HG03442 (cell line): ENCODE data around the gene NAA80.

Experiments used
- ATAC-seq: cut with Tn5 transposase; IDR thresholded peaks from one replicate; pipeline ENCODE4 v1.9.1; 2021; ENCODE audit warnings: mild to moderate bottlenecking, moderate library complexity; ENCODE audit not compliant: unreplicated experiment

The NAA80 gene

DNA sequence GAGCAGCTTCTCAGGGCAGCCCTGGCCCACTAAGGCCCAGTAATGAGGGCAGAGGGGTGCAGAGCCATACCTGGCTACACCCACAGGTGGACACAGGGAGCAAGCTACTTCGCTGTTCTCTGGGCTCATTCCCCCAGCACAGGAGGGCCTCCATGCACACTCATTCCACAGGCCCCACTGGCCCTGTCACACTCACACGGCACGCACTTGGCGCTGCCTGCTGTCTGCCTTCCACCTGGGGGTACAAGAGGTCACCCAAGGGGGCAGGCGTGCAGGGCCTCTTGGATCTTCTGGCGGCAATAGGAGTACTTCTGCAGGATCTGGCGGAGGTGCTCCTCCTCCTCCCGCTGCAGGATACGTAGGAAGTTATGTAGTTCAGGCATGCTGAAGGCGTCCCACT is 31.1 kb upstream of the NAA80 start:
- no peak for ATAC-seq

DNA sequence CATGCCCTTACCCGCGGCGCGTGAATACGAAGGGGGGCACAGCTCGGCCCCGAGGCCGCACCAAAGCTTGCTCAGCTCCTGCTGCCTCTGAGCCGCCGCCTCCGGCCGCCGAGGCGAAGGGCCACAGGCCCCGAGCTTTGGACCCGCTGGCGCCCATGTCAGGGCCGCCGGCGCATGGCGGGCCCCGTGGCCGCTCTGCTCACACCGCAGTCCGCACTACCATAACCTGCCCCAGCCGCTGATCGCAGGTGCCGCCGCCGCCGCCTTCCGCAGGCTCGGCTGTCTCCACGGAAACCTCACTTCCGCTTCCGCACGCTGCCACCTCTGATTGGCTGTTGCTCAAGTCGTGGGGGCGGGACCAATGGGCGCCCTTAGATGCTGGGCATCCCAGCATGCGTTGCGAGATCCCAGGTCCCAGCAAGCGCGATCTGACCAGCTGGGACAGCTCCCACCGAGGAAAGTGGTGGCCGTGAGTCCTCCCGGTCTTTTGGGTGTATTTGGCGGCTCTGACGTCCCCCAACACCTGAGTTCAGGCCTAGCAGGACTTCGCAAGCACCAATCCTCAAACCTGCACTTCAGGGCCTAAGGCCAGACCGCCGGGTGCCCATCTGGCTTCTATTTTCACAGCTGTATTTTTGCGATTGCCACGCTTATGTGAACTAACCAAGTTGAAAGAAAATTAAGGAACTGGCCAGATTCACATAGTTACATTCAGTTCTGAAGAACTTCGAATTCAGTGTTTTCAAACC is 28.9 kb upstream of the NAA80 start, which contains the start of gene TUSC2:
Gene TUSC2, minus strand, starts transcription at position 281 of the 749 bp plus-strand sequence. Its CDS starts 124 bp downstream, at position 157.
- ATAC-seq, result peak; percentile 87

DNA sequence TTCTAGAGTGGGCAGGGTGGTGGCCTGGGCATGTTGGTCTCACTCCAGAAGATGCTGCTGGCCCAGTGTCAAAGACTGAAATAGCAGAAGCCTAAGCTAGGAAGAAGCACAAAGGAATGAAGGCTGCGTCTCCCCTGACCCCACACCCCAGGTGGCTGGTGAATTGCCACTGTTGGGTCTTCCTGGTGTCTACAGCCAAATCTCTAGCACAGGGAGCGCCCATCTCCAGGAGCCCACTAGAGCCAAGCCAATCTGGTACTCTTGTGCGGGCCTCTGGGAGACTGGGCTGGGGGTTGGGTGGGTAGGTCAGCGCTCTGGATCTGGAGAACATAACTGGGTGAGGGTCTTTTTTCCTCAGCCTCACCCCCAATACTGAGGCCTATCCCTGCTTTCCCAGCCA is 27.9 kb upstream of the NAA80 start:
- ATAC-seq, result no peak

DNA sequence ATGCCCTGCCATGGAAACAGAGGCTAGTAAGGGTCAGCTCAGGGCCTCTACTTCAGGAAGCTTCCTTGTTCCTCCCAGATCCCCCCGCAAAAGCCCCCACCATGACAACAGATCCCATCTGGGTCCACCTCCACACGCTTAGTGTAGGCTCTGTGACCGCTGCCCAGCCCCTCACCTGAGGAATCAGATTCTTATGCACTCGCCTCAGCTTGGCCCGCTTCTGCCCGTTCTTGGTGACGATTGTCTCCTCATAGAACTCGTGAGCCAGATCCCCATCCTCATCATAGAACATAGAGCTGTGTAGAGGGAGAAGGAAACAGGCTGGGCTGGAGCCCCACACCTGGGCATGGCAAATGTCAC is 27.0 kb upstream of the NAA80 start:
- no peak for ATAC-seq

DNA sequence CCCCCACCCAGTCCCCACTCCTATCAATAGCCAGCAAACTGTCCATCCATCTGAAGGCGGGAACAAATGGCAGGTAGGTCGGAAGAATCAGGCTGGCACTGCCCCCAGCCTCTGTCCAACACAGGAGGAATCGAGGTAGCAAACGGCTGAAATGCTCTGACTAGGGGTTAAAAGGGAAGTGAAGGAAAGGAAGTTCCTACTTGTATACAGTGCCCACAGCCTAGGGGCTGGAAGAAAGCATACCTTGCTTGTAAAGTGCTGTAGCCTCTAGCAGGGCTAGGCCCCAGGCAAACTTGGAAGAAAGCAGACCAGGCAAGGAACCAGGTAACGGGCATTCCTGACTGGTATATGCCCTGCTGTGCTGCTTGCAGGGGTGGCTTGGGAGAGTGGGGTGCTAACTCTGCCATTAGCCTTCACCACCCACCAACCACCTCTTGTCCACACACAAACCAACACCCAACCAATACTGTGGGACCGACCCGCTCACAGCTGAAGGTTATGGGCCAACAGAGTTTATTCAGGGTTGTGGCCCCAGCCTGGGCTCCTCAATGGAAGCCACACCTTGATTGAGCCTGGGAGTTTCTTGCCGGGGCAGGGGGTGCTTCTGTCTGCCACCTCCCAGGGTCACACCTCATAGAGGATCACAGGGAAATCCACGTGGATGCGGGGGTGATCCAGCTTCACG is 26.4 kb upstream of the NAA80 start:
- no peak for ATAC-seq

DNA sequence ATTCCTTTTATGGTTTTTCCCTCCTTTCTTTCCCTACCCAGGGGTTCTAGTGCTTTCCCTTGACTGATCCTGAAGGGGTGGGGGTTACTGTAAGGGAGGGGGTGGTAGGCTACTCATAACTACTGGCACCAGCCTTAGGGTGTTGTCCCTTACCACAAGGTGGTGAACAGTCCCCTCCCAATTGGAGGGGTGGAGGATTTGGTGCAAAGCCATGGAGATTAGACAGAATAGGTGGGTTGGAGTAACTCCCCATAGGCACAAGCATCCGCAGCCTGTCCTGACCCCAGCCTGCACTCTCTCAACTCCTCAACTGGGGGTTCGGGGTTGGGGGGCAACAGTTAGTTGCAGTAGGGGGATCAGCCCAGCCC is 25.9 kb upstream of the NAA80 start:
- no peak for ATAC-seq

DNA sequence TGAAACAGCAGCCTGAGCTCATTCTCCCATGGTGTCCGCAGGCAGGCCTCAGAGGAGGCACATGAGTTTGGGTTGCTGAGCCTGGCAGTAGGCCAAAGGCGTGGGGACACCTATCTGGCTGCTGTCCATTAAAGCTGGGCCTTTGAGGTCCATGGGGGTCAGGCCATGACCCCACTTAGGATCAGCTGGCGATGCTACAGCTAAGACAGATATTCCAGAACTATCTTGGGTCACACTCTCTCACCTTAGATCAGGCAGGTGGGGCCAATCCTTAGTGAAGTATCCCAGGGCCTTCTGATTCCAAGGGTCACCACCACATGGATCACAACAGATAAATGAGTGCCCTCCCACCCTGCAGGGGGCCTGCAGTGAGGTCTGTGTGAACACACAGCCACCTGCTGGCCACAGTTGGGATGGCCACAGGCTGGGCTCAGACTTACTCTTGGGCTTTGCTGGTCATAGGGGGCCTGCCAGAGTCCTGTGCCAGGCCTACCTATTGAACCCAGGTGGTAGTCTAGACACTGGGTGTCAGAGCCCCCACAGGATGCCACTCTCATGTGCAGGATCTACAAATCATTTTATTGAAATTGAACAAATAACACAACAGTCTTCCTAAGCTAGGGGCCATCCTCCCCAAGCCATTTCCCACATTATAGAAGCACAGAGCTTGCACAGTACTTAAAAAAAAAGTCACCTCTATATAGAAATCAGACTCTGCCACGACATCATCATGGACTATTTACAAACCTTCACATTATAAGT is 25.3 kb upstream of the NAA80 start:
- ATAC-seq, result no peak

DNA sequence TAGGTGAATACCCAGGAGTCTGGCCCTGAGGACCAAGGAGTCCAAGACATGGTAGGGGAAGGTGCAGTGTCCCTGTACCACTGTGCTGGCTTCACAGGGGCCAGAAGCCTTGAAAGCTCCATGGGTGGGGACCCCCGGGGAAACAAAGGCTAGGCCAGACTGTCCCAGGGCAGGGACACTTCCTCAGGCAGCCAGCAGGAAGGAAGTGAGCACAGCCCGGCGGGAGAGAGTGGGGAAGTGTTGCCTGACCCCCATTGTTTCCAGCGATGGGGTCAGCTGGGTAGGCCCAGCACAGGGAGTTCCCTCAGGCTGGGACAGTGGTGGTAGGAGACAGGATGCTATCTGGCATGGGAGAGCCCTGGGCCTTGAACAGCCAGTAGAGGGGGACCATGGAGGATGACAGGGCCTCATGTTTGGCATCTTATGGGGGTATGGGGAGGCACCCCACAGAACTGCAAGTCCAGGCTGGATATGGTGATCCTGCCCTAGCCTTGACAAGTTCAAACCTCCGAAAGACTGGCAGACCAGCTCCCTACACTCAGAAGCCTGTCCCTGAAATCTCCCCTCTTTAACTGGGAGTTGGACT is 24.5 kb upstream of the NAA80 start:
- ATAC-seq, result no peak

DNA sequence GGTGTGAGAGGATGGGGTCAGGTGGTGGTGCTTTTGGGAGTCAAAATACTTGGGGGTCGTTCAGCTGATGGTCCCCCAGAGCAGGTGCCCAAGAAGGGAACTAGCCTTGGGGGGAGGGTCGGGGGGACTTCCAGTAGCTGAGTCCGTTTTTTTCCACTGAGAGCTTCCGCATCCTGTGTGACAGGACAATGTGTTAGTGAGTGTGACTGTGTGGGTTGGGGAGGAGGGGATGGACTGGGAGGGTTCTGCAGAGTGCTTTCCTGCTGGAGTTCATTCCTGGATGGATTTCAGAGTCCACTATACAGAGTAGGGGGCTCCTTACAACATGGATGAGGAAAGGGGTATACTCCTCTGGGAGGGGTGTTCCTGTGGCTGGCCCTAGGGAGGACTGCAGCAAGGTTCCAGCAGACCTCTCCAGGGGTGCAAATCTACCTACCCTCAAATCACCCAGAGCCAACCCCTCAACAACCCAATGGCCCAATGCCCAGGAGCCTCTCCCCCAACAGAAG is 23.9 kb upstream of the NAA80 start:
- no peak for ATAC-seq

DNA sequence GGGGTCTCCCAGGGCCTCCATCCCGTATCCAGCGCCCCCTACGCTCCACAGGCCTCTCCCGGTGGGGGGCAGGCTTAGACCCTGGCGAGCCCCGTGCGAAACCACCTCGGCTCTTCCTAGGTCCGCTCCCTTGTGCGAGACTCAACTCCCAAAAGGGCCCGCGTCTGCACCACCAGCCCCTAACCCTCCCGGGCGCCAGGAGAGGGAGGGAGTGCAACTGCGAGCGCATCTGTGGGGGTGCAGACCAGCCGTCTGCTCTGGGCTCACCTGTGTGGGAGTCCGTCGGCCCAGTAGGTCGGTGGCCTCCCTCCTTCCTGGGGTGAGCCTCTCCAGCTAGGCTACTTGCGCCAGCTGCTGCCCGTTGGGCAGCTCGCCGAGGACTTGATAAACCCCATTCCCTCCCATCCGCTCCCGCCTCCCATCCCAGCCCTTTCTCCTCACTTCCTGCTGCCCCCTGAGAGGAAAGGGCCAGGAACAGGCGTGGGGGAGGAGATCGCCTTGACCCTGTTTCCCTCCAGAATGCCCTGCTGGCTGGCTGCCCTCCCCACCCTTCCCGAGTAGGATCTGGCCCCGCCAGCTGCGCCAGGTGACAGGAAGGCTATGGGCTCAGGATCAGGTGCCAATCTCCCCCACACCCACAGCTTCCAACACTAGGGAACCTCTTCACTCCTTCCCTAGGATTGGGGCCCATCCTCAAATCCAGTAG is 23.3 kb upstream of the NAA80 start, which contains the start of gene HYAL2:
Gene HYAL2, minus strand, starts transcription at position 360 of the 706 bp plus-strand sequence. CDS start 2,256 bp downstream, outside the sequence.
- ATAC-seq, result no peak

DNA sequence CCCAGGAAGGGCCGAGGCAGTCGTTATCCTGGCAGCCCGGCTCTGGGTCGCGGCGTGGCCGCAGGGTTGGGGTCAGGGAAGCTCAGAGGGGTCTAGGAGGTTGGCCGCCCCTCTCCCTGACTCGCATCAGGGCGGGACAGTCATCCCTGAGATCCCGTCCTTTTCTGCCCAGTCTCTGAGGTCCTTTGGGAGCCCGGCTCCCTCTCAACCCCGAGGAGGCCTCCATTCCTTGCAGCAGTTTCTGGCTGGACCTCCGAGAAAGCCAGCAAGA is 22.8 kb upstream of the NAA80 start:
- ATAC-seq, result no peak

DNA sequence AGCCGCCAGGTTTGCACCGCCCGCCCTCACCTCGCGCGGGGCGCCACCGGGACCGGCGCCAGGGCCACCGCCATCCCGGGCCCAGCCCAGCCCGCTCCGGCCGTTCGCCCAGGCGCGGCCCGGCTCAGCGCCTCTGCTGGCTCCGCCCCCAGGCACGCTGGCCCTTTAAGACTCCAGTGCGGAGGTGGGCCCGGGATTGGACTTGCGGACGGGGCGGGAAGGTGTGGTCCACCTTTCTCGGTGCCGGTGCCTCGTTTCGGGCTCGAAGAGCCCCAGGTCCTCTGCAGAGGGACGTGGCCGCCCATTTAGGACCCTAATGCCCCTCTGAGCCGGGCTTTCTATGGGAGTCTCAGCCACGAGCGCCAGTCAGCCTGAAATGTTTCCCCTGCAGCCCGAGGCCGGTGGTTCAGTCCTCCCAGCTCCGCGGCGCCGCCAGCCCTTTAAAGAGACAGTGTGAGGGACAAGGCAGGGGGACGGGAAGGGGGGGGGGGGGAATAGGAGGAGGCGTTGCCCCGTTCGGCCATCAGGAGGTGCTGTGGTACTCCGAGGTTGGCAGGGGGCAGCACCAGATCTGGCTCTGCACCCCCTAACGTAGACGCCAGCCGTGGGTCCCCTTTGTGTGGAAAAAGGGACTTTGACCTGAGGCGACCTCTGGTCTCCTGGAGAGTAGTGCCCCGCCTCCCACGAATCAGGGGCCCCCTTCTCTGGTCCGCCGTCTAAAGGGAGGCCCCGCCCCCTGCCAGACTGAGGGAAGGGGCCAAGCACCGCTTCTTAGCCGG is 22.3 kb upstream of the NAA80 start:
- peak; percentile 75 for ATAC-seq

DNA sequence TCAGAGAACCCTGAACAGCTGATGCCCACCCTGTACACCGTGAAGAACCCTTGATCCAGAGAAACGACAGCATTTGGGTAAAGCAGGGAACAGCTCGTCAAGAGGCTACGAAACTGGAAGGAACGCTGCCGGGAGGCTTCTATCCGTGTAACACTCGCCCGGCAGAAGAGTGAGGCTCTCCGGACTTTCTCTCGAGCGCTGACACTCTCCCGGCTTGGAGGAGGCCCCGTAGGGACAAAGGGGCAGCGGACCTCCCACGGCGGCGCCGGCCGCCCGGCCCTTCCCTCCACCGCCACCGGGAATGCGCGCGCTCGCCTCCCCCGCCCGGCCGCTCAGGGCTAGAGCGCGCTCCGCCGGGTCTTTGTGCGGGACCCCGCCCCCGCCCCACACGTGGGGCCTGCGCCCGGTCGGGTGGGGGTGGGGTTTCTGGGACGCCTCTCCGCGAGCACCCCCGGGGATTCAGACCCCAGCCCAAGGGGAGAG is 21.7 kb upstream of the NAA80 start:
- peak; percentile 44 for ATAC-seq

DNA sequence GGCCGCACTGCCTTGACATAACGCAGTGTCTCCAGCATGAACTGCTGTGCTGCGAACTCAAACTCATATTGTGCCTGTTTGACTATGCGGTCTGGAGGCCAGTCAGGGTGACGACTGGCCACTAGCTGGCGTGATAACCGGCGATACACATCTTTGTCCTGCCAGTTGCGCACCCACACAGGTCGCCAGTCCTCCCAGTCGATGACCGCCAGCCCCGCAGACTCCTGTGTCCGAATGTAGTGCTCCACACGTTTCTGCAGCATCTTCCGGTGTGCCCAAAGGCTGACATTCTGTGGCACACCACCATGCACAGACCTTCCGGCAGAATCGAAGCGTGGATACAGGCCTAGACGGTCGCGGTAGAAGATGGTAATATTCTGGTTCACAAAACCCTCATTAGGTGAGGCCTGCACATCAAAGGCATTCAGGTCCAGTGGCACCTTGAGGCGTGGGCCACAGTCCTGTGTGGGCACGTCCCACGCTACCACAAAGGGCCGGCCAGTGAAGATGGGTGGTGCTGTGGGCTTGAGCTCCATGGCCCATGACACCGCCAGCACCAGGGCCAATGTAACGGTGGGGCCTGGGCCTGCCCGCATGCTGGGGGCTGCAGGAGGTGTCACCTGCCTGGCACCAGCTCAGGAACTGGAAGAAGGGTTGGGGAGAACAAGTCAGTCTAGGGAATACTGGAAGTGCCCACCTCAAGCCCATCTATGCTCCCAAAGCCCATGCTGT is 20.9 kb upstream of the NAA80 start:
- ATAC-seq, result no peak

DNA sequence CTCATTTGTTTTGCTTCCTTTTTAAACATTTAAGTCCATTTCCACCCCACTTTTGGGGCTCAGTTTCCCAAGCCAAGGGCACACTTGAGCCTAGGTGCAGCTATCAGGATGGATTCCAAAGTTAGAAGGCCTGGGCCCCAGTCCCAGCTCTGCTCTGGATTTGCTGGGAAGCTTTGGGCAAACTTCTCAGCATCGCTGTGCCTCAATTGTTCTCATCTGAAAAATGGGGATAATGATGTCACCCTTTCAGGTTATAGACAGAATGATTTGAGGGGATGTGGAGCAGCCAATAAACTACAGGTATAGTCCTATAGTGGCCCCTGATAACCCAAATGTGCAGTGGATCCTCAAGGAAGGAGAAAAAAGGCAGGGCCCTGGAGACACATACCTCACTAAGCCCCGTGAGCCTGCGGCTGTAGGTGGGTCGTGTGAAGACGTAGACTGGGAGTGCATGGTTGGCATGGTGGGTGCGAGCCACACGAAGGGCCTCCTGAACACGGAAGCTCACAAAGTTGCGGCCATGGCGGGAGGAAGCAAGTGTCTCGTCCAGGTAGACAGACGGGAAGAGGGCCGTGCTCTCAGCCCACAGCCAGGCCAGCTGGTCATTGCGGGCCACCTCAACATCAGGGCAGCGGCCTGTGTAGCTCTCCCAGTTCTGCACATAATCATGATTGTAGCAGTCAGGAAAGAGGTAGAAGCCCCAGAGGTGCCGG is 20.1 kb upstream of the NAA80 start:
- no peak for ATAC-seq

DNA sequence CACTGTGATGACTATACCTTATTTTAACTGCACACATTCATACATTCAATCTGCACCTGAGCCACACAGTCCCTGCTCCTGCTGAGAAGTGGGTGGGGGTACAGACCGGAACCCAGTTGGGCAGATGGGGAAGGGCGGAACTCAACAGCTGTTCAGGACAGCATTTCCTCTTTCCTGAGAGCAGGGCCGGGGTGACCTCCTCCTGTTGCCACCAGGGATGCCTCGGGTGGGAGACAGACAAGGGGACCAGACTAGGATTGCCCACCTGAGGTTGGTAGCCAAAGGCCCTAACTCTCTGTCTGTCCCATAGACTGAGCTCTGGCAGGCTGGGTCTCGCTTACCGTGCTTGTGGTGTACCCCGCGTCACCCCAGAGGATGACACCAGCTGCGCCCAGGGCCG is 19.4 kb upstream of the NAA80 start:
- ATAC-seq, result no peak

DNA sequence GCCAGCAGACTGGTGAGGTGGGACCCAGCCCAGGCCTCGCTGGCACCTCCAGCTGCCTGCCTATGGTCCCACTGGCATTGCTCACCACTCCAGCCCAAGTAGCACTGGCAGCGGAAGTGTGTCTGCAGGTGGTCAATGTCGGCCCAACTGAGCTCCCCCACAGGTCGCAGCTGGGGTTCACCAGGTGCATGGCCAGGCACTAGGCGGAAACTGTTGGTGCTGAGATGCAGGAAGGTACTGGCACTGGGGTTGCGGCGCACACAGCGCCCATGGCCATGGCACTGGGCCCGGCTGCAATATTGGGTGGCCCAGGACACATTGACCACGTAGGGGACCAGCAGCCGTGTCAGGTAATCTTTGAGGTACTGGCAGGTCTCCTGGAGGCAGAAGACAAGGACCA is 19.0 kb upstream of the NAA80 start:
- ATAC-seq, result no peak

DNA sequence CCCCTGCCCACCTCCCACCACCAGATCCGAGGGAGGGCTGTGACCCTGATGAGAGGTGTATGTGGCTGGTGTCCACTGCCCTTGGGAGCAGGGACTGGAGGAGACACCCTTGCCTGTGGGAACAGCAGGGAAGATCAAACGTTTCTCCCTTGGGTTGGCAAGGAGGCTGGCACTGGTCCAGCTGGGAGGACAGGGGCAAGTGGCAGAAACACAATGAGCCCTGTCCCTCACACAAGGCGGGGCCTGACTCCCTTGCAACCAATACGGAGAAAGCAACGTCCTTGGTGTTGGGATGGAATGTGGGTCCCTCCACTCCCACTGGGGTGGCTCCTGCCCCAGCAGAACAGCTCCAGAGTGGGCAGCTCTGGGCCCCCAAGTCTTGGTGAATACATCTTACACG is 18.1 kb upstream of the NAA80 start:
- no peak for ATAC-seq
